GM18508 (cell line): ENCODE data around the gene COL13A1.

Experiments
- ATAC-seq: cut with Tn5 transposase; IDR thresholded peaks from one replicate; pipeline ENCODE4 v1.9.1; 2021; ENCODE audit warnings: moderate number of reproducible peaks; ENCODE audit not compliant: insufficient read depth, unreplicated experiment

The COL13A1 gene

GRCh38 chr10:69817078-69817581 lies 15.4 kb downstream of the COL13A1 start:
- no peak for ATAC-seq

- ATAC-seq, result no peak
Measured at GRCh38 chr10:69818676-69819239, 17.1 kb downstream of the COL13A1 start.

GRCh38 chr10:69819716-69820506 lies 18.2 kb downstream of the COL13A1 start:
- ATAC-seq, result no peak

GRCh38 chr10:69820817-69821216 lies 19.1 kb downstream of the COL13A1 start:
- ATAC-seq, result no peak

GRCh38 chr10:69825604-69826003 lies 23.9 kb downstream of the COL13A1 start:
- ATAC-seq, result no peak

- no peak for ATAC-seq
Measured at GRCh38 chr10:69826094-69826493, 24.4 kb downstream of the COL13A1 start.

- no peak for ATAC-seq
Measured at GRCh38 chr10:69826789-69827554, 25.3 kb downstream of the COL13A1 start.

DNA sequence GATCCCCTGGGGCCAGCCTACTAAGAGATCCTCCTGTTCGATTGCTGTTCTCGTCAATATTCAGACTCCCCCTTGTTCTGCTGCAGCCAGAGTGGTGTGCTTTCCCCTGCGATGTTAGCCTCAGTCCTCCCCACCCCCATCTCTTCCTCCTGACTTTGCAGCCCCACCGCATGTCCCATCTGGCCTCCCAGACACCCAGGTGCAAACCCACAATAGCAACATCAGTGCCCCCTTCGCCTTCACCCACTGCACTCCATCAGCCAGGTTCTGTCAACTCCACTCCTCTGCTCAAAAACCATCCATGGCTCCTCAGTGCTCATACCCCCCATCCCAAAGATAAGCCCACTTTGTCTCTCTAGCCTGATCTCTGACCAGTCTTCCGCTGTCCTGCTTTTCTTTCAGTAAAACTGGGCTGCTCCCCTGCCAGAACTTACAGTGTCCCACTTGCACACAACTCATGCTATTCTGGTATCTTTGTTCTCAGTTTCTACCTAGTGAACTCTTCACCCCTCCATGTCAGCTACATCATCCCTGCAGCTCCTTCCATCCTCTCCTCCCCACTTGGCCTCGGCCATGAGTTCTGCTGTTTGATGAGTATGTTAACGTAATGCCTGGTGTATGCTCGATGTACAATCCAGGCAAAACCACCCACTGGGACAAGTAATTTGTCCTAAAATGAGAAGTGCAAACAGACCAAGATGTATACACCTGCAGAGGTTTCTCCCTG lies 26.6 kb downstream of the COL13A1 start:
- ATAC-seq, result no peak

DNA sequence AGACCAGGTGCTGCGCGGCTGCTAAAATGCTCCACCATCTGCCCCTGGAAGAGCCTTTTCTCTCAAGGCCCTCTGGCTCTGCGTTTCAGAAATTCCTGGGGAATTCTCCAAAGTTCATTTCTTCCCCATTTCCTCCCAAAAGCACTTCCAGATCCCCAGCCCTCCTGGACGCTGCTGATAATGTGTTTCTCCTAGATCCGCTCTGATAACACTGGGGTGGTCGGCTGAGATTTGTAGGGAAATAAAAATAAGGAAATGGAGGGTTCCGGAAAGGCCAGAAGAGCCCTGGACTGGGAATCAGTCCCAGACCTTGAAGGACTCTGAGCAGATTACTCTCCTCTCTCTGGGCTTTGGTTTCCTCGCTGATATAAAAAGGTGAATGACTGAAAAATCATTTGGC lies 28.1 kb downstream of the COL13A1 start:
- no peak for ATAC-seq

DNA sequence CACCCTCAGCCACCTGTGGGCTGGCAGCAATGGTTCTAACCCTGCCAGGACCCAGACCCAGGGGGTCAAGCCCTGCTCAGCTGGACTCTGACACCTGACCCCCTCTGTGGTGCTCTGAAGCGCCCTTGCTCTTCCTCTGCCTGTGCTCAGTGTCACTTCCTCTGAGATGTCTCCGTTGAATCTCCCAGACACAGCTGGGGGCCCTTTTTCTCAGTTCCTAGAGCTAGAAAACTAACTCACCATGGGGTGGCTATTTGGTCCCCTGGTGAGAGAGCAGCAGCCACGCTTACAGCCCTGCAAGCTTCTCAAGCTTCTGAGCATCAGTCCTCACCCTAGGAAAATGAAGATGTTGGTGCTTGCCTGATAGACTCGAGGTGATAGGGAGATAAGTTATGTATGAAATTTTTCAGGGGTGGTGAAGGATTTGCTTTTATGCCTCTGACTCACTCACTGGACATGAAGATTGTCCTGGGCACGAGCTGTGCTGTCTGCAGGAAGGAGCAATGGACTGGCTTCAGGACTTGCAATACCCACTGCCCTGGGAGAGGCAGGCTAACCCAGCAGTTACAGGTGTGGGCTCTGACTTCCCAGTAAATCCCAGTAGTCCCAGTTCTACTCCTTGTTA lies 29.6 kb downstream of the COL13A1 start:
- ATAC-seq, result no peak

DNA sequence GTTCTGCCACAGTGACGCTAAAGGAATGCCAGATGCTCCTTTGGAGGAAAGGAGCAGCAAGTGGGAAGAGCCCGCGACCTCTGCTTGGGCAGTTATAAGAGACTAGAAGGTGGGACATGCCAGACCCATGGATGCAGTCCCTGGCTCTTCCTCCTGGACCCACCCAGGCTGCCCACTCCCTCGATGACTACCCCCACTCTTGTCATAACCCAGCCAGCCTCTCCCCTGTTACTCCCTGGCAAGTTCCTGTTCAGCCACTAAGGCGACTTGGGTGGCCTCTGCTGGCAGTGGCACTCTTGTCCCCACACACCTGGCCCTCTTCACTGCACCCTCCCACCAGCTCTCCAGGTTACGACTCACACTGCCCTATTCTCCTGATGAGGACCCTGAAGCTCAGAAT lies 33.5 kb downstream of the COL13A1 start:
- ATAC-seq, result no peak

GRCh38 chr10:69835875-69836730 lies 34.4 kb downstream of the COL13A1 start:
- ATAC-seq, result no peak

- no peak for ATAC-seq
Measured at GRCh38 chr10:69836731-69837030, 35.0 kb downstream of the COL13A1 start.

DNA sequence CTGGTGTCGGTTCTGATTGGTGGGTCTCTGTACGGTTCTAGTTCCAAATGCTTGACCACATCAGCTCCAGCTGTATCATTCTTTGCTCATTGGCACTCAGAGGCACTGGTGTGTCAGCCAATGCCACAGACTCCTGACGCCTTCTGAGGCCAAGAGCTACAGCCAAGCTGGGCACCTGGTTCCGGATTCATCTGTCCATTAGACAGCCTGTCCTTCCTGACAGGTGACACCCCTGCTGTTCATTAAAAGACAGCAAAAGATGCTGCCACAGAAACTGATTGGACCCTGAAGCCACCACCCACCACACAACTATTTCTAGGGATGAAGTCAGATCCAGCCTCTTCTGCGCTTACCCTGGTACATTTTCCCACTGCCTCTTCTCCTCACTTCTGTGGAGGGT lies 35.6 kb downstream of the COL13A1 start:
- ATAC-seq, result no peak

GRCh38 chr10:69838418-69838817 lies 36.7 kb downstream of the COL13A1 start:
- no peak for ATAC-seq

DNA sequence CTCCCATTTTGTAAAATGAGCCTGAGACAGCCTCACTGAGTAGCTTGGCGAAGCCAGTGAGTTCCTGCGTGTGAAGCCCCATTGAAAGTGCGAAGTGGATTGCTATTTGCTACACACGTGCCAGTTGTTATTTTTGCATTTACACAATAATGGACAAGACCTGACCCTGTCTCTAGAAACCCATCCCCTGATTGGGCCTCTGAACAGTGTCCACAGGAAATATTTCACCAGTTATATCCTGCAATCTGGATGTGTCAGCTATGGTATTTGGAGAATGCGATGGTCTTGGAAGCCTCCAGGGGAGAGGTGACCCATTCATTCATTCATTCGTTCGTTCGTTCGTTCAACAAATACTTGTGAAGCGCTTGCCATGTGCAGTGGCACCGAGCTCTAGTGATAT lies 37.1 kb downstream of the COL13A1 start:
- no peak for ATAC-seq

DNA sequence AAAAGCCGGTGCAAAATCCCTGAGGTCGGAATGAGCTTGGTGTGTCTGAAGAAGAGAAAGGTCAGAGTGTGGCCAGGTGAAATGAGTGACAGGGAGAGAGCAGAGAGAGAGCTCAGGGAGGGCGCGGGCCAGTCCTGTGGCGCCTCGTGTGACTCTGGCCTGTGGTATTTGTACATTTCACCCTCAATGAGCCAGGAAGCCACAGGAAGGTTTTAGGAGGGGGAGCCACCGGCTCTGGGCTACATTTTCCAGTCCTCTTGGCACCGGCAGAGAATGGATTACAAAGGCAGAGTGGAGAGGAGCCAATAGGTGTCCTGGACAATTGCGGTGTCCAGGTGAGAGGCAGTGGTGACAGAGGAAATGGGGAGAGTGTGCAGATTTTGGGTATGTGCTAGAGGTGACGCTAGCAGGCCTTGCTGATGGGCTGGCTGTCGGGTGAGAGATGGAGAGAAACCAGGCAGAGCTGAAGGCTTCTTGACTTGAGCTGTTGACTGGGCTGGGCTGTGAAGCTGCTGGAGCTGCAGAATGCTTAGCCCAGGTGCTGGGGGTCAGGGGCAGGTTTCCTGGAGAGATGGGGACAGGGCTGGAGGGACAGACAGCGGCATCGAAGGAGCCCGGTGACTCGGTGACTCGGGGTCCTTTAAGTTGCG lies 38.1 kb downstream of the COL13A1 start:
- ATAC-seq, result no peak

- no peak for ATAC-seq
Measured at GRCh38 chr10:69840773-69841172, 39.1 kb downstream of the COL13A1 start.

DNA sequence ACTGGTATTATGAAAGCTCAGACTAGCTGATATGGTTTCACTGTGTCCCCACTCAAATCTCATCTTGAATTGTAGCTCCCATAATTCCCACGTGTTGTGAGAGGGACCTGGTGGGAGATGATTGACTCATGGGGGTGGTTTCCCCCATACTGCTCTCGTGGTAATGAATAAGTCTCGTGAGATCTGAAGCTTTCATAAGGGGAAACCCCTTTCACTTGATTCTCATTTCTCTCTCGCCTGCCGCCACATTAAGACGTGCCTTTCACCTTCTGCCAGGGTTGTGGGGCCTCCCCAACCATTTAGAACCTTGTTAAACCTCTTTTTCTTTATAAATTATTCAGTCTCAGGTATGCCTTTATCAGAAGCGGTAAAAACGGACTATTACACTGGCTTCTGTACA lies 40.3 kb downstream of the COL13A1 start:
- no peak for ATAC-seq
